Upper lobe of left lung (tissue), 4 donors: ENCODE measurements around the gene OTOGL.

ENCODE experiments used
- CTCF ChIP-seq, 6 experiments: fragments of 450-650 bp in 4 of 6; fragments of 200-600 bp in 2 of 6; sonication (generic) in 2 of 6; IDR thresholded peaks; one replicate each; pipeline ENCODE4 v1.5.1; 2016 to 2019; ENCODE audit warnings: antibody characterized with exemption in 6 of 6
- POLR2A ChIP-seq, 4 donors: fragments of 450-650 bp; IDR thresholded peaks; one replicate each; pipeline ENCODE4 v1.5.1; 2016 to 2017; ENCODE audit warnings: antibody characterized with exemption in 4 of 4, mild to moderate bottlenecking in 2 of 4
- POLR2AphosphoS5 ChIP-seq, 2 donors: sonication (generic); formaldehyde crosslinking; IDR thresholded peaks; one replicate each; pipeline ENCODE4 v1.5.1; 2017; ENCODE audit warnings: antibody characterized with exemption in 2 of 2

GRCh38 chr12:80162177-80162576 lies 62.8 kb downstream of the OTOGL start:
- TF ChIP-seq CTCF (IDR thresholded peaks at IDR 0.05) (no peak), POLR2A (IDR thresholded peaks at IDR 0.05) (no peak), POLR2AphosphoS5 (IDR thresholded peaks at IDR 0.05) (no peak)
